T-helper 9 cell (primary cell): ENCODE results near the gene MRPL36.
A peak's percentile ranks its signal among the peaks of the same experiment; 100 is the strongest.
"Not testable (repeated sequence)": the region's sequence is repeated elsewhere in the genome, so short reads cannot be mapped to it uniquely, and the experiment has no call there.

Experiments
- DNase-seq: peaks from one replicate; pipeline ENCODE4 v3.0.0-alpha.2; 2020

Gene MRPL36

GRCh38 chr5:1814183-1815020, 14.8 kb upstream of the MRPL36 start:
- no peak for DNase-seq

- DNase-seq: no peak
Observed at GRCh38 chr5:1810581-1811101, 11.0 kb upstream of the MRPL36 start.

- DNase-seq: no peak
Observed at GRCh38 chr5:1809416-1810035, 9.9 kb upstream of the MRPL36 start.

- DNase-seq: no peak
Observed at GRCh38 chr5:1808439-1808838, 8.8 kb upstream of the MRPL36 start.

- no peak for DNase-seq
Observed at GRCh38 chr5:1807451-1808185, 8.0 kb upstream of the MRPL36 start.

- no peak for DNase-seq
Observed at GRCh38 chr5:1806974-1807373, 7.3 kb upstream of the MRPL36 start.

GRCh38 chr5:1806199-1806598, 6.6 kb upstream of the MRPL36 start:
- DNase-seq: no peak

- no peak for DNase-seq
Observed at GRCh38 chr5:1805736-1806135, 6.1 kb upstream of the MRPL36 start.

- no peak for DNase-seq
Observed at GRCh38 chr5:1805326-1805725, 5.7 kb upstream of the MRPL36 start.

- no peak for DNase-seq
Observed at GRCh38 chr5:1804001-1804690, 4.5 kb upstream of the MRPL36 start.

- no peak for DNase-seq
Observed at GRCh38 chr5:1803192-1803591, 3.6 kb upstream of the MRPL36 start.

GRCh38 chr5:1801967-1802295, 2.3 kb upstream of the MRPL36 start:
- DNase-seq: no peak

GRCh38 chr5:1801222-1801966, 1.8 kb upstream of the MRPL36 start, which contains the start of gene NDUFS6:
TSS of gene NDUFS6 (plus strand) at chr5:1801407. CDS start at chr5:1801418, 11 bp downstream.
- DNase-seq: peak; percentile 71

- DNase-seq: peak; percentile 38
Observed at GRCh38 chr5:1800472-1801221, 1.0 kb upstream of the MRPL36 start.

- DNase-seq: peak; percentile 21
Observed at GRCh38 chr5:1799110-1799601, 481 bp downstream of the MRPL36 start.

- DNase-seq: not testable (repeated sequence)
Observed at GRCh38 chr5:1798589-1798988, 1.0 kb downstream of the MRPL36 start.

- DNase-seq: no peak
Observed at GRCh38 chr5:1797855-1798254, 1.8 kb downstream of the MRPL36 start.

- DNase-seq: no peak
Observed at GRCh38 chr5:1797103-1797800, 2.4 kb downstream of the MRPL36 start.

- no peak for DNase-seq
Observed at GRCh38 chr5:1796371-1797102, 3.1 kb downstream of the MRPL36 start.

GRCh38 chr5:1795931-1796330, 3.7 kb downstream of the MRPL36 start:
- DNase-seq: no peak
